ENCODE results near the gene MATCAP1.

MATCAP1 gene

DNA sequence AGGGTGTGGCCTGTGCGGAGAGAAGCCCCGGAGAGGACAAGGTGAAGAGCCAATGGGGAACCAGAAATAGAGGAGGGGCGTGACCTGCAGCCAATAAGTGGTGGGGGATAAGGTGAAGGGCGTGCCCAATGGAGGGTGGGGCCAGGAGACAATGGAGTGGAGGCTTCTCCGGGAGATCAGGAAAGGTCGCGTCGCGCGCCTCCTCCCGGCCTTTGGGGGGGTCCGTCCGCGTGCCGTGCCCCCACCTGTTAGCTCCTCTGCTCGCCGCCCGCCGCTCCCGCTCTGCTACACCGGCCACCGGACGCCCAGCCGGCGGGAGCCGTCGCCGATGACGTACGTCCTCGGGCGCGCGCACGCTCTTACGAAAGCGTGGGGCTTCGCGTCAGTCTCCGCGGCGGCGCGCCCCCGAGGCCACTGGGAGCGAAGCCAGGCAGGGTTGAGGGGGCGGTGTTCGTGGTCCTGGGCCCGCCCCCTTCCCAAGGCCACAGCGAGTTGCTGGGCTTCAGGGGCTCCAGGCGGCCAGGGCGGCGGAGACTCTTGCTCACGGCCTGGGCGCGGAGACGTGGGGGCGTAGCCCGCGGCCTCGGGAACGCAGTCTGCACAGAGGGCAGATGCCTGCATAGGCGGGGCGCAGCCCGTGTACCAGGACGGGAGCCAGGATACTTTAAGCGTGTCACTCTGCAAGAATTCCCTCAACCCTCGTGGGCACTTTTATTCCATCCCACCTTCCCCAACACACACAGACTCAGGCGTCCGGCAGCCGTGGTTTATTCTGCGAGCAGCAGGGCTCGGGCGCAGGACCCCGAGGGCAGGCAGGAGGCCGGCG is at the start of gene MATCAP1:
Gene MATCAP1, minus strand, starts transcription at position 337 of the 826 bp plus-strand sequence. CDS start 3,353 bp downstream, outside the sequence.
- DNase-seq, result peak; percentile 97

DNA sequence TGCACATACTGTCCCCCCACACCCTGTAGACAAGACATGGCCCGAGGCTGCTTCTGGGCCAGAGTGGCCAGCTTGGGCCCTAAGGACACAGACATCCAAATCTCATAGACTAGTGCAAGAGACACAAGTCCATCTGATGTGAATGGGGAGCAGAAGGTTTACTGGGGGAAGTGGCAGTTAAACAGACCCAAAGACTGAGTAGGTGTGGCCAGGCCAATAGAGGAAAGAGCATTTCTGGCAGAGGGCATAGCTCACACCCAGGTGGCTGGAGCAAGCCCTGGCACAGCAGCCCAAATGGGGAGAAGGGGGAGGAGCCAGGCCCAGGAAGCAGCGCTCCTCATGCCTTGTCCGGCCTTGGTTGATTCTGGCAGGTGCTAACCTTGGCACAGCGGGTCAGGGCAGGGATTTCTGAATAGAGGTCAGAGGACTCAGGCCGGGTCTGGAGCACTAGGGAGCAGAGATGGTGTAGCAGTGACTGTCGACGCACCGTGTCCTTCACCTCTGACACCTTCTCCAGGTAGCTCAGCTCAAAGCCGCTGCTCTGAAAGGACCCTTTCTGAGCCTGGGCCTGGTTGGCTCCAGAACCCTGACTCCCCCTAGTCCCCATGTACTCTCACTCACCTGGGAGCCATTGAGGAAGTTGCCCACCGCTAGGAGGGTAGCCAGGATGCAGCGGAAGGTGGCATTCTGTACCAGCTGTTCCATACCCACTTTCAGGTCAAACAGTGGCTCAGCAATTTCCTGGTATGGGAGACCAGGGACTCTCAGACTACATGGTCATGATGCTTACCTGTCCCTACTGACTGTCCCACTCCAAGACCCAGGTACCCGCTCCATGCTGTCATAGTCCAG is 47.3 kb upstream of the MATCAP1 start:
- no peak for DNase-seq

DNA sequence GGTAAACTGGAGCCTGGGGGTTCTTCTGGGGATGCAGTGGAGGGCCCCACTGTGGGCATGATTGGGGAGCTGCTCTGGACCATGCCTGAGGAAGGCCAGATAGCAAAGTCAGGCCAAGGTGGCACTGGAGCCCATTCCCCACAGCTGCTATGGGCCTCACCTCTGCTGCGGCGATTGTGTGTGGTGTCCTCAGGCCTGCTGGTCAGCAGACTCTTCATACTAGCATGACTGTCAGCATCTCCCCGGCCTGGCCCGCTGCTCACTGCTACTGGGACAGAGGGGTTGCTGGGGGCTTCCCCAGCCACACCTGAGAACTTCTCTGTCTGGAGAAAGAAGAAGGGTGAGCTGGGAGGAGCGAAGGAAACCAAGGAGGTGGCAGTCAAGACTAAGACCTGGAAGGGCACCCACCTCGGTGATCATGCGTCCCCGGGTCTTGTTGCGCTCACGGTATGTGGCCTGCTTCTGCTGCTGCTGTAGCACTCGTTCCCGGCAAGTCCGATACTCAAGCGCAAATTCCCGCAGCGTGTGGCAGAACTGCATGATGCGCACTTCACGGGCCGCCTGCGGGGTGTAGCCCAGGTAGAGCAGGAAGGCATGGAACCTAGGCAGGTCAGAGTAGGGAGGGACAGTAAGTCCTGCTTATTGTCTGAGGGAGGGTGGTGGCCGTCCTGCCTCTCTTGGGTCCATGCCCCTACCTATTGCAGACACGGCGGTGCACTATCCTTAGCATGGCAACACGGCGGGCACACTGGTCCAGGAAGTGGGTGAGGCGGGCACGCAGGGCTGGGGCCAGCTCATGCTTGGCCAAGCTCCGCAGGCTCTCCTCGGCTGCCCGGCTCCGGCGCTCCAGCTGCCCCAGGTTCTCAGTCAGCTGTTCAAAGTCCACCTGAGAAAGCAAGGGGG is 46.4 kb upstream of the MATCAP1 start:
- no peak for DNase-seq

DNA sequence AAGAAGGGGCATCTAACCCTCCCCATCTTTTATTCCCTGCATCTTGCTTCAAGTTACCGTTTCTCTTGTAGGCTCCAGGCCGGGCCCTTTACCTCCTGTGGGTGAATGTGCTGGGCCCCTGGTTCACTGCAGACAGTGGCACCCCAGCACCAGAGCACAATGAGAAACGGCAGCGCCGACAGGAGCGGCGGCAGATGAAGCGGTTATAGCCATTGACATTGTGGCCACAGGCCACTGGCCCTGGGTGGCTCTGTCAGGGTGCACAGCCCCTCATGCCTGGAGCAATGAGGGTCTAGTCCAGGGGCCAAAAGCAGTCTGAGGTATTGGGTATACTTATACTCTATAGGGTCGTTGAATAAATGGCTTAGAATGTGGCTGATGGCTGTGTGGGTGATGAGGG is 45.1 kb upstream of the MATCAP1 start:
- no peak for DNase-seq

DNA sequence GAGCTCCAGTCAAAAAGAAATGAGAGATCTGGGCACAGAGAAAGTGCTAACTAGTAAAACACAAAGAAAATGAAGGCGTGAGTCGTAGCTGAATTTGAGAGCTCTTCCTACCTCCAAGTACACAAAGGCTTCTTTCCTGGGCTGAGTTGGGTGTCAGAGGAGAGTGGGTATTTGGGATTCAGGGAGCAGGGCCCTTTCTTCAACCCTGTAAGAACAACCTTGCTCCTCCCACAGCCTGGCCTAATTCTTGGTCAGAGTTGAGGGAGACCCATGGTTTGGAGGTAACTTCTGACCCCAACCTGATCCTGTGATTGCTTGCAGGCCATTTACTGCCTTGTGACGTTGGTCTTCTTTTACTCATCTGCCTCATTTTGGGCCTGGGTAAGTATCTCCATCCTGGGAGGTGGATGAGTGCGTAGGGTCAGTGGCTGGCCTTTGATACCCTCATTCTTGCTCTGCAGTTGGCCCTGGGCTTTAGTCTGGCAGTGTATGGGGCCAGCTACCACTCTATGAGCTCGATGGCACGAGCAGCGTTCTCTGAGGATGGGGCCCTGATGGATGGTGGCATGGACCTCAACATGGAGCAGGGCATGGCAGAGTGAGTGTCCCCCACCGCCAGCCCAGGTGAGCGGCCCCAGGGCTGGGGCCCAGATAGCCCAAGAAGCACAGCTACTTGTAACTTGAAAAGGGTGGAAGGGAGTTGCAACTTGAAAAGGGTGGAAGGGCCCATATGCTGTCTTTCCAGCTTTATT is 44.4 kb upstream of the MATCAP1 start:
- no peak for DNase-seq

DNA sequence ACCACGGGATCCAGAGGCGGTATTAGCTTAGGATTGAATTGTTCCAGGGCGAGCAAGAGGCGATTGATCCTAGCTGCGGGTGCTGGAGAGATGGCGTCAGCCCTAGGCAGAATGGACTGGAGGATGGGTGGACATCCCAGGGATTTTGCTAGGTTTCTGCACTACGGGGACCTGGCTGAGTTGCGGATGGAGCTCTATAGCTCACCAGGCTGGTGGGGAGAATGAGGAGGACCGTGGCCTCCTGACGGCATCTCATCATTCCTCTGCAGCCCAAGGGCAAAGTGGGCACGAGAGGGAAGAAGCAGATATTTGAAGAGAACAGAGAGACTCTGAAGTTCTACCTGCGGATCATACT is 43.8 kb upstream of the MATCAP1 start:
- DNase-seq, result no peak

DNA sequence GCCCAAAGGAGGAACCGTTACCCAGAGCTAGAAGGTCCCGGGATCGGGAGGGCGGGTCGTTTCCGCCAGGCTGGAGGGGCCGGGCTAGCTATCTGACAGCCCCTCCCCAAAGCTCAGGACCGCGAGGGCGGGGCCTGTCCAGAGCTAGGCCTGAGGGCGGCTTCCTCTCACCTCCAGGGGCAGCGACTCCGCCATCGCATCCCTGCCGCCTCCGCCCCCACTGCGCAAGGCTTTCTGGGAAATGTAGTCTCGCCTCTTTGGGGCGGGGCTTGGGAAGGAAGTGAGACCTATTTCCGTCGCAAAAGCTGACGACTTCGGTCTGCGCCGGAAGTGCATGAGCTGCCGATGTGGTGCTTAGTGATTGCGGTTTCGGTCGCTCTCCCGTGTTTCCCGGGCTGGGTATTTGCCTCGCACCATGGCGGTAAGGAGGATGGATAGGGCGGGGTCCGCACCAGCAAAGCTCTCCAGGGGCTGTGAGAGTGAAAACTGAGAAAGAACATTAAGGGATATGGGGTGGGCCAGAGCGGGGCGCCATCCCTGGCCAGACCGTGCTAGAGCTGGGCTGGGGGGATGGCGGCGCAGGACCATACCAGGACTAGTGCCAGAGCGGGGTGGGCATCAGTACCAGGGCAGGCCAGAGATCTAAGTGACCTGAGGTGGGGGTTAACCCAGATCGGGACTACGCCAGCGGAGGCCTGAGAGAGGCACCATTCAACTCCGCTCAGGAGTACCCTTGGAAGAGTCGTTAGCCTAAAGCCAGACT is 43.2 kb upstream of the MATCAP1 start, which contains the start of gene TMEM208:
Gene TMEM208, plus strand, starts transcription at position 327 of the 763 bp plus-strand sequence. Its CDS starts 89 bp downstream, at position 416.
- peak; percentile 99 for DNase-seq

DNA sequence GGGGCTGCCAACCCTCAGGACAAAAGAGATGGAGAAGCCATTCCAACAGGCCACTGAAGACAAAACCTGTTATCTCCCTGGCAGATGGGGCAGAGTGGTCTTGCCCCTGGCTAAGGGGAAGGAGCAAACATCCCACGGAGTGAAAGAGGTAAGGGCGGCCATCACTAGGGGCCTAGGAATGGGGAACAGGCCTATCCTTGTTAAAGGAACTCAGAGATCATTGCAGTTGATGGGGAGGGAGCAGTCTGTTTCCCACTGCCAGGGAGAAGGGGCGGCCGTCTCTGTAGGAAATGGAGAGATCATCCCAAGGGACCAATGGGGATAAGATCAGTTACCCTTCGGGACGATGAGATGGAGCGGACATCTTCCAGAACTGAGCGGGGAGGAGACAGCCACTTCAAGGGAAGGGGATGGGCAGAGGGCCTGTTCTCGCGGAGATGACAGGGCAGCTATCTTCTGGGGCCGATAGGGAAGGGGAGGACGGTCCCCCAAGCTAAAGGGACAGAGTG is 42.6 kb upstream of the MATCAP1 start:
- no peak for DNase-seq

DNA sequence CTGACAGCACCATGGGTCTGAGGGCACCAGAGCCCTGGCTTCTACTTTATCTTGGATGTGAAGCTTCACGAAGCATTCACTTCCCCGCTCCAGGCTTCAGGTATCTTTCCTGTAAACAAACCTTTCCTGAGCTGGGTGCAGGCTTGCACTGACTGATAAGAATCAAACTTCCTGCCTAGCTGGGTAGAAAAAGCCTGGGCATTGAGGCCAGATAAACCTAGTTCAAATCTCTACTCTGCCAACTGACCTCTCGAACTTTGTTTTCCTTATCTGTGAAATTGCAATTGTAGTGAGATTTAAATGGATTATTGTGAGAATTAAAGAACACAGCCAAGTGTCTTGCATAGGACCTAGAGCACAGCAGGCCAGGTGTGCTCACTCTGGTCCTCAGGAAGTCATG is 40.2 kb upstream of the MATCAP1 start:
- no peak for DNase-seq

DNA sequence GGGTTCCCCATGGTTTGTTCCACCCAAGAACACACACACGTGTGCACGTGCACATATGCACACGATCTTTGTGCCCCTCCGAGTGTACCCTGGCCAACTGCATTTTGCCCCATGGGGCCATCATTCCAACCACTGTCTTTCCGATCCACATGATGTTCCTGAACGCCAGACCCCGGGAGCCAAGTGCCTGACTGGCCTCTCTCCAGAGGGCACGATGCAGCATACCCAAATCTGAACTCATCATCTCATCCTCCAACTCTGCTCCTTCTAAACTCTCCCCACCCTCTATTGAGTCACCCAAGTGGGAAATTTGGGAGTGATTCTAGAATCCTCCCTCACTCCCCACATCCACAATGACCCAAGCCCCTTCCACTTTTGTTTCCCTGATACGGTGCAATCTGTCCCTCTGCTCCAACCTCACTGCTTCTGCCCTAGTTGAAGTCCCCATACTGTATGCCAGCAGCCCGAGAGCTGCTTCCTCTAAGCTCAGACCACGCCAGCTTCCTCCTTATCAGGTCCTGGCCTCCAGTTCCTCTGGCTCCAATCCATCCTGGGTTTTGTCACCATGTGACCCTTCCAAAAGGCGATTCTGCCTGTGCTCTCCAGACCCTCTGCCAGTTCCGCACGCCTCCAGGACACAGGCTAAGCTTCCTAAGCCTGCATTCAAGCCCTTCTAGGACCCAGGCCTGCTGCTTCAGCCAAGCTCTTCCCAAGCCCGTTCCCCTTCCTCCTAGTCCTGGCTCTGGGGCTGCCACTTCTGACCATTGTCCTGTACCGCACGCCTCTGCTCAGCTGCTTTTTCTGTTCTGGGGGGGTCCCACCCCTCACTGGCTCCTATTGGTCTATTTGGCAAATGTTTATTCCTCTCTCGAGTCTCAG is 33.1 kb upstream of the MATCAP1 start:
- DNase-seq, result peak; percentile 70

DNA sequence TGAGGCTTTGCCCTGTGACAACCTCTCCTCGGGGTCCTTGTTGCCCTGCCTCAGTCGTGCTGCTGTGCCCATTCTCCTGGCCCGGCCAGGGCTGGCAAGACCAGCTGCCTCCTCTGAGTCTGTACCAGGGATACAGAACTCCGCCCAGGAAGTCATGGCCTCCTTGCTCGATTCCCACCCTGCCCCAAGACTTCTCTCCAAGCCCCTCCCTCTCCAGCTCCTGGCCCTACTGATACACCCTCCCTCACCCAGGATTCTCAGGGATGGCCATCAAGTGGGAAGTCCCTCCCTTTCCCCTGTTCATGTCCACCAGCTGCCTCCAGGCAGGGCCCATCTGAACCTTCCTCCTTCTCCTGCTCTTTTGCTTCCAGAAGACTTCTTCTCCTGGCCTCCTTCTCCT is 31.9 kb upstream of the MATCAP1 start:
- peak; percentile 37 for DNase-seq

DNA sequence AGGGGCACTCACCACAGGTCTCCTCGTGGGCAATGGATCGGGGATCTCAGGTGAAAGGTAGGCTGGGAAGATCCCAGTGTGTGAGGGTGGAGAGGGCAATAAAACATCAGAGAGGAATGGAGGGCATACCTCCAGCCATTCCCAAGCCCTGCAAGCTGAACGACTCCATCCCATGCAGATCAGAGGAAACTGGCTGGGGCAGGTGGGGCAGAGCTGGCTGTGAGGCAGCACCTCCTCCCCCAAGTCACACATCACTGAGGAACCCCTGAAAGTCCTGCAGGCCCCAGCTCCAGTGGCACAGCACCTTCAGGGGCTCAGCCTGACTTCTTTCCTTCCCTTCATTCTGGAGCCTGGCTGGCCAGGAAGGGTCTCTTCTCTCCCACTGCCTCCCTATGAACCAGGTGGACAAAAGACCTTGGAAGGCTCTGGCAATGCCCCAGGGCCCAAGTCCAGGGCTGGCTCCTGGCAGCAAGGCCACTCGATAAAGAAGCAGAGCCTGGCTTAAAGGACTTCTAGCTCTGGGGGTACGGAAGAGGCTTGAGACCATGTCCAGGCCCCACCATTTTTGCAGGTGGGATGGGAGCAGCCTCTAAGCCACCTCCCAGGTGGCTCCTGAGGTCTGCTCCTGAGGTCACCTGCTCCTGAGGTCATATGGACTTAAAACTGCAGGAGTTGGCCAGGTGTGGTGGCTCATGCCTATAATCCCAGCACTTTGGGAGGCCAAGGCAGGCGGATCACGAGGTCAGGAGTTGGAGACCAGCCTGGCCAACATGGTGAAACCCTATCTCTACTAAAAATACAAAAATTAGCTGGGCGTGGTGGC is 29.6 kb upstream of the MATCAP1 start:
- DNase-seq, result no peak

DNA sequence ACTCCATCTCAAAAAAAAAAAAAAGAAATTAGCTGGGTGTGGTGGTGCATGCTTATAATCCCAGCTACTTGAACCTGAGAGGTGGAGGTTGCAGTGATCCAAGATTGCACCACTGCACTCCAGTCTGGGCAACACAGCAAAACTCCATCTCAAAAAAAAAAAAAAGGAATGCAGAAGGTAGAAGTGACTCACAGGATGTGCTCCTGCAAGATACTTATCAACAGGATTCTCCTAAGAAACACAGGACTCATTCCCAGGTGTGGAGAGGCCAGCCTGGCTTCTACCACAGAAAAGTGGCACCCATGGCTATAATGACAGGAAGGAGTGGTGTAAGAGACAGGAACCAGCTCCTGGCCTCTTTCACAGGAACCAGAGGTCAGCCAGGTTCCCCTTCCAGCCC is 29.0 kb upstream of the MATCAP1 start:
- no peak for DNase-seq

DNA sequence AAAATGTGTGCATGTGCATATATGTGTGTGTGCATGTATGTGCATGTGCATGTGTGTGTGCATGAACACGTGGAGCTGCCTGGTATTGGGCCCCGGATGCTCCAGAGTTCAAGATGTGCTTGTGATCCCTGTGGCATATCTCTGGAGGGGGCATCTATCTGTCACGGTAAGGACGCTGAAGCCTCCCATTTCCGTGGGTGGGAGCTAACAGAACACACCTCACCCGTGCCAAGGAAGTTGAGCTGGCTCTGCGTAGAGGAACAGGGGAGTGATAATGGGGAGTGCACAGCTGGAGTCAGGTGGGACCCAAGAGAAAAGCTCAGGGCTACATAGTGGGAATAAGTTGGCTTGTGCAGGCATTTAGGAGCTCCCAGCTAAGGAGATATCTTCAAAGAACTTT is 27.9 kb upstream of the MATCAP1 start:
- DNase-seq, result no peak

DNA sequence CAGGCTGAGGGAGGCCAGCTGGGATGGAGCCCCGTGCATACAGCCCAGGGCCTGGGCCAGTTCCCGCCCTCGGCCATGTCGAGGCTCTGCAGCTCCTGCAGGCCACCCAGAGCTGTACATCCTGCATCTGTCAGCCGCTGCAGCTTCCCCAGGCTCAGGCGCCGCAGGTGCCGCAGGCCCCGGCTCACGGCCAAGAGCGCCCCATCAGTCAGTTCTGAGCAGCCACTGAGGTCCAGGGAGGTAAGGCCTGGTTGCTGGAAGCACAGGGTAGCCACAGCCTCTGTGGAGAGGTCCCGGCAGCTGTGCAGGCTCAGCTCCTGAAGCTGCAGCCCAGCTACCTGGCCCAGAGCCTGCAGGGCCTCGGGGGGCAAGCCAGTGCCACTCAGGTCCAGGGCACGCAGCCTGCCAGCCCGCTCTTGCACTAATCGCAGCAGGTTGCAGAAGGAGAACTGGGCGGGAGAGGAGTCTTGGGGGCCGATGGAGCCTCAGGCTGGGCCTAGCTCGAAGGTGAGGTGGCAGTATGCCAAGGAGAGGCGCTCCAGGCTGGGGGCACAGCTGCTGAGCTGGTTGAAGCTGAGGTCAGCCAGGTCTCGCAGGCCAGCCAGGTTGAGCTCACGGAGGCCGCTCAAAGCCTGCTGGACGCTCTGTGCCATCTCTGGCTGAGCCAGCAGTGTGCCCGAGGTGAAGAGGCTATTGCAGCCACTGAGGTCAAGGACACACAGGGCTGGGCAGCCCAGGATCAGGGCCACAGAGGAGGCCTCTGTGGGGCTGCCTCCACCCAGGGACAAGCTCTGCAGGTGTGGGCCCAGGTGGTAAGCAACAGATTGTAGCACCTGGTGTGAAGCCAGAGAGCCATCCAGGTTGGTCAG is 26.5 kb upstream of the MATCAP1 start:
- DNase-seq, result no peak

DNA sequence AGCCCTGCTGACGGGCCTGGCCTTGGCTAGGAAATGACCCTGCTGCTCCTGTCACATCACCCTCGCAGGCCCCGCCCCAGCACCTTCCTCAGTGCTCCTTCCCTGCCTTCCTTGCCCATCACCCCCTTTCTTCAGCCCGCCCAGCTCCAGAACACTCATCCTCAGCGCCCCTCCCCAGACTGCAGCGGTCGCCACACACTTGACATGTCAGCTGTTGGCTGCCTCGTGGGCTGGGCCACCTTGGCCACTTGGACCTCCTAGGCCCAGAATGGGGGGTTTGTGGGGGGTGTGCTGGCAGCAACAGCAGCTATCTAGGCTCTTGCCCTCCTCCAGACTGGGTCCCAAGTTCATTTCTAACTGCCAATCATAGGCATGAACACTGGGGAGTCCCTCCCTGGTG is 25.8 kb upstream of the MATCAP1 start:
- no peak for DNase-seq

DNA sequence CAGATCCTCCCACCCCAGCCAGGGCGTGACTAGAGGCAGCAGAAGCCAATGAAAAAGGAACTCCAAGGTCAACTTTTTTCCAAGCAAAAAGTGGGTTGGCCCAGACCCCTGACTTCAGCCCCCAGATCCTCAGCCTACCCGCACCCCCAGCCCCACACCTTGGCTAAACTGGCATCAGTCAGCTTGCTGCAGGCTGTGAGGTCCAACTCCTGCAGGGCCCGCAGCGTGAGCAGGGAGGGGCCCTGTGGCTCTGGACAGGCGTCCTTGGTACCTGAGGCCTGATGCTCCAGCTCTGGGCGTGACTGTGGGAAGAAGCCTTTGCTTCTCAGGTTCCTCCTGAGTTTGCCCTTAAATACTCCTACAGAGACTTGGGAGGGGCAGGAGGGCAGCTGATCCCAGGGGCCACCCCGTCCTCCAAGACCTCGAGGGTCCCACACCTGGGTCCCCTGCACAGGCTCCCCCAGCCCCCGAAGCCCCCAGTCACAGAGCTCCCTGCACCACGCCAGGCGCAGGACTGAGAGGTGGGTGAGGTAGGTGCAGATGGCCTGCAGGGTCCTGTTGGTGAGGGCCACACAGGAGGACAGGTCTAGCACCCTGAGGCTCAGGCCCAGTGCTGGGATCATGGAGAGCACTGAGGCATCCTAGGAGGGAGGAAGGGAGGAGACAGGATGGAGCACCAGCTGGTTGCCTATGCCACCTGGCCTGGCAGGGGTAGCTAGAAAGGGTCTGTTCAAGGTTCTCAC is 24.6 kb upstream of the MATCAP1 start:
- DNase-seq, result no peak
